Lower lobe of right lung (tissue), 2 donors: ENCODE data around the gene FMNL2. TPM values are rescaled to one million over a fixed set of nuclear protein-coding genes. Genes with fewer than 3 reads are reported as not detected.

Experiments
- ATAC-seq, 2 donors: fragments of 200-7000 bp; cut with Tn5 transposase; one replicate each; pipeline ENCODE4 v1.9.1; 2020 to 2022; ENCODE audit warnings: mild to moderate bottlenecking in 2 of 2, moderate library complexity in 2 of 2
- DNase-seq: peaks from one replicate; pipeline ENCODE4 v3.0.0-alpha.2; 2020
- H3K27ac ChIP-seq: fragments of 200-600 bp; one replicate; pipeline ENCODE4 v1.8.0; 2022
- H3K27me3 ChIP-seq: fragments of 200-600 bp; one replicate; pipeline ENCODE4 v1.8.0; 2022; ENCODE audit warnings: low read depth
- H3K36me3 ChIP-seq: fragments of 200-600 bp; one replicate; pipeline ENCODE4 v1.8.0; 2022; ENCODE audit warnings: mild to moderate bottlenecking
- H3K4me1 ChIP-seq: fragments of 200-600 bp; one replicate; pipeline ENCODE4 v1.8.0; 2022
- H3K4me3 ChIP-seq: fragments of 200-600 bp; one replicate; pipeline ENCODE4 v1.8.0; 2022; ENCODE audit warnings: mild to moderate bottlenecking
- H3K9me3 ChIP-seq: fragments of 200-600 bp; one replicate; pipeline ENCODE4 v1.8.0; 2022
- intact Hi-C: fragments of 100-400 bp; cut with DNase I; formaldehyde crosslinking; loops from one replicate; pipeline ENCODE4 v1.11.0; 2022
- total RNA-seq: library from RNA; stranded (reverse); fragmentation: NEBNext Ultra II Directional; extraction: Animal tissue kit (Norgen Biotek cat#: 25700); gene quantifications from one replicate; pipeline ENCODE4 v1.2.1, GENCODE V29; 2021
- TF ChIP-seq, protein P1 (sequence below): fragments of 200-600 bp; IDR thresholded peaks from one replicate; pipeline ENCODE4 v1.8.0; 2022; ENCODE audit warnings: antibody characterized with exemption, mild to moderate bottlenecking
- donor health status: DM: no; HTN: yes; CAD: no; lungs with severe emphysema.

The FMNL2 gene
- total RNA-seq, 1 donor from 2014 or later: 77.9 TPM

DNA sequence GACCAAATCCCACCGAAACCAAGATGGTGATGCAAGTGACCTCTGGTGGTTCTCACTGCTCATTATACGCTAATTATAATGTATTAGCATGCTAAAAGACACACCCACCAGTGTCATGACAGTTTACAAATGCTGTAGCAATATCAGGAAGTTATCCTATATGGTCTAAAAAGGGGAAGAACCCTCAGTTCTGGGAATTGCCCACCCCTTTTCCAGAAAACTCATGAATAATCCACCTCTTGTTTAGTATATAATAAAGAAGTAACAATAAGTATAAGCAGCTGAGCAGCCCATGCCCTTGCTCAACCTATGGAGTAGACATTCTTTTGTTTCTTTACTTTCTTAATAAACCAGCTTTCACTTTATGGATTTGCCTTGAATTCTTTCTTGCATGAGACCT is 31.0 kb upstream of the FMNL2 start:
- DNase-seq (no peak), ATAC-seq (no peak)
- Histone ChIP-seq H3K4me1 (no peaks in the 10 kb centered on the region), H3K36me3 (no peaks in the 10 kb centered on the region), H3K9me3 (no peaks in the 10 kb centered on the region), H3K27me3 (no peaks in the 10 kb centered on the region), H3K27ac (no peak overlapping the region), H3K4me3 (no peak overlapping the region)
- intact Hi-C loops: no loop called here
- TF ChIP-seq, protein P1, sequence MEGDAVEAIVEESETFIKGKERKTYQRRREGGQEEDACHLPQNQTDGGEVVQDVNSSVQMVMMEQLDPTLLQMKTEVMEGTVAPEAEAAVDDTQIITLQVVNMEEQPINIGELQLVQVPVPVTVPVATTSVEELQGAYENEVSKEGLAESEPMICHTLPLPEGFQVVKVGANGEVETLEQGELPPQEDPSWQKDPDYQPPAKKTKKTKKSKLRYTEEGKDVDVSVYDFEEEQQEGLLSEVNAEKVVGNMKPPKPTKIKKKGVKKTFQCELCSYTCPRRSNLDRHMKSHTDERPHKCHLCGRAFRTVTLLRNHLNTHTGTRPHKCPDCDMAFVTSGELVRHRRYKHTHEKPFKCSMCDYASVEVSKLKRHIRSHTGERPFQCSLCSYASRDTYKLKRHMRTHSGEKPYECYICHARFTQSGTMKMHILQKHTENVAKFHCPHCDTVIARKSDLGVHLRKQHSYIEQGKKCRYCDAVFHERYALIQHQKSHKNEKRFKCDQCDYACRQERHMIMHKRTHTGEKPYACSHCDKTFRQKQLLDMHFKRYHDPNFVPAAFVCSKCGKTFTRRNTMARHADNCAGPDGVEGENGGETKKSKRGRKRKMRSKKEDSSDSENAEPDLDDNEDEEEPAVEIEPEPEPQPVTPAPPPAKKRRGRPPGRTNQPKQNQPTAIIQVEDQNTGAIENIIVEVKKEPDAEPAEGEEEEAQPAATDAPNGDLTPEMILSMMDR: no peak

DNA sequence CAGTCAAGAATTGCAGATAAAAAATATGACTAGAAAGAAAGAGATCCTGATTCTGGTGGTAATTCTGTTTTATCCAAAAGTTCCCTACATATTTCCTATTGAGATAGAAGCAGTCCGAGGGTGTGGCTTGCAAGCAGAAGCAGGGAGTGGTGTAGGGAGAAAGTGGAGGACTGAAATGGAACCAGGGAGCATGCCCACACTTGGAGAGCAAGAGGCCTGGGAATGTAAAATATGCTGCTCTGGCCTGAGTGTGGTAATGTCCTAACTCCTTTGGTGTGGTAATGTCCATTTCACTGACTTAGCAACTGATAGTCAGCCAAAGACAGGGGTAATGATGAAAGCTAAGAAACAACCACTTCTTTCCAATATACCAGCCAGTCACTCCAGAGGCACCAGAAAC is 30.1 kb upstream of the FMNL2 start:
- no peaks in the 10 kb centered on the region for H3K36me3 ChIP-seq
- ATAC-seq (peak; percentile 53 to 62), DNase-seq (no peak)
- intact Hi-C loops: no loop called here
- H3K27ac ChIP-seq: no peak overlapping the region
- H3K4me3 ChIP-seq: no peak overlapping the region
- H3K9me3 ChIP-seq: no peaks in the 10 kb centered on the region
- TF ChIP-seq, protein P1: no peak
- H3K27me3 ChIP-seq: no peaks in the 10 kb centered on the region
- H3K4me1 ChIP-seq: no peaks in the 10 kb centered on the region

DNA sequence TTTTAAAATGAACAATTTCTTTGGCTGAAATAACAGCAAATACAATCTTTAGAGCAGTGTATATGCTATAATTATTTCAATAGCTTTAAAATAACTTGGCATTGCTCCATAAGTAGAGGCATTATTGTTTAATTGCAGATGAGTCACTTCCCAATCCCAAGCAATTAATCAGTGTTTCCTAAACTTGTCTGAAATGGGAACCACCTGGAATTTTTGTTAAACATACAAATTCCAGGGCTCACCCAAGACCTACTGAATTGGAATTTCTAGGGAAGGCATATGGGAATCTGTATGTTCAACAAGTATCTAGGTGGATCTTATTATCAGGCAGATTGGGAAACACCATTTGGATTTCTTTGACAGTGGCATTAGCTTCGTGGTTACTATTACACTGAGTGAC is 27.1 kb upstream of the FMNL2 start:
- Histone ChIP-seq H3K27me3 (no peaks in the 10 kb centered on the region), H3K9me3 (no peaks in the 10 kb centered on the region), H3K36me3 (no peaks in the 10 kb centered on the region), H3K27ac (no peak overlapping the region), H3K4me3 (no peak overlapping the region), H3K4me1 (no peaks in the 10 kb centered on the region)
- intact Hi-C loops: no loop called here
- TF ChIP-seq, protein P1: no peak
- no peak for DNase-seq
- no peak for ATAC-seq

DNA sequence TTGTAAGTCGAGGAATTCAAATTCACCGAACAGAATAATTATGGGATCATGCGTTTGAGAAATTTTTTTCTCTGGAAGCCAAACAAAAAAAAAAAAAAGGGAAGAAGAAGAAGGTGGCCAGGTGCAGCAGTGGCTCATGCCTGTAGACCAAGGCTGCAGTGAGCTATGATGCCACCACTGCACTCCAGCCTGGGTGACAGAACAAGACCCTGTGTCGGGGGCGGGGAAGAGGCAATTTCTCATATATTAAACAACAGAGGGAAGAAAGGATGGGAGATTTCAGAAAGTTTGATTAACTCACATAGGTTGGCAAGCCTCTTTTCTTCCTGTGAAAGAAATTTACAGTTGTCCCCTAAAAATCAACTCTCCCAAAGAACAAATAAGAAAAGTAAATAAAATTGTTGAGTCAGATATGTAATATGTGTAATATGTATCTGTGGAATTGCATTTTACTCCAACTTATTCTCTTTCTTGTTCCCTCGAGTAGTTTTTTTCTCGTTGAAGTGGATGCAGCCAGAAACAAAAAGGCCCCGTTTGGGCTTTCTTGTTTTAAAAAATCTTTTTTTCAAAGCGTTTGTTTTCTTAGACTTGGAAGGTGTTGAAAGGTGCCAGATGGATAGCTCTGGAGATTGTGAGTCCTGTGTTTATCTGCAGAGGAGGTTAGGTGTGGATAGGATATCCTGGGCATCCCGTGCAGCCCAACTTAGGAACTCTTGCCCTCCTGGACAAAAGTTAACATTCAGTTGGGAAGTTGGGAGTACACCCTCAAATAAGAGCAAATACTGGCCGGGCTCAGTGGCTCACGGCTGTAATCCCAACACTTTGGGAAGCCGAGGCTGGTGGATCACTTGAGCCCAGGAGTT is 25.4 kb upstream of the FMNL2 start:
- ATAC-seq (no peak), DNase-seq (no peak)
- no peak overlapping the region for H3K4me3 ChIP-seq
- H3K27me3 ChIP-seq: no peaks in the 10 kb centered on the region
- no peaks in the 10 kb centered on the region for H3K36me3 ChIP-seq
- TF ChIP-seq, protein P1: no peak
- no peaks in the 10 kb centered on the region for H3K4me1 ChIP-seq
- H3K9me3 ChIP-seq: no peaks in the 10 kb centered on the region
- intact Hi-C loops: no loop called here
- no peak overlapping the region for H3K27ac ChIP-seq

DNA sequence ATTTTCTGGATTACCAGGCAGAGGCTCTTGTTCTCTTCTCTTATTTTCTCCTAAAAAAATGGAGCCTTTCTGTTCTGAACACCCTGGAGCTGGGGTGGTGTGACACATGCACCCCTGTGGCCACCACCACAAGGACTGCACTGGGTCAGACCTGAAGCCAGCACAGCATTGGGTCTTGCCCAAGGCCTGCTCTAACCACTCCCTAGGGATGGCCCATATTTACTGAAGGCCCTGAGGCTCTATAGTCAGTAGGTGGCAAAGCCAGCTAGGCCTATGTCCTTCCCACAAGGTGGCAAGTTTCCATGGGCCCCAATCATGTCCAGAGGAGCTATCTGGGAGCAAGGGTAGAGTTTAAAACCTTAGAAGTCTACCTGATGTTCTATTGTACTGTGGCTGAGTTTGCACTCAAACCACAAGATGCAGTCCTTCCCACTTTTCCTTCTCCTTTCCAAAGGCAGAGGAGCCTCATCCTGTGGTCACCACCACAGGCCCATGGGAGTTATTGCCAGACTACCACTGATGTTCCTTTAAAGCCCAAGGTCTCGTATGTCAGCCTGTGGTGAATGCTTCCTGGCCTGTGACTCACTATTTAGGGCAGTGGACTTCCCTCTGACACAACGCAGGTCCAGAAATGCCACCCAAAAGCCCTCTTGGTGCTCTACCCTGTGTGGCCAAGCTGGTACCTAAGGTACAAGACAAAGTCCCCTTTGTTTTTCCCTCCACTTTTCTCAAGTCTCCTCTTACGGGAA is 15.0 kb upstream of the FMNL2 start:
- TF ChIP-seq, protein P1: no peak
- intact Hi-C loops: no loop called here
- no peaks in the 10 kb centered on the region for H3K27me3 ChIP-seq
- H3K4me3 ChIP-seq: no peak overlapping the region
- no peaks in the 10 kb centered on the region for H3K9me3 ChIP-seq
- no peaks in the 10 kb centered on the region for H3K4me1 ChIP-seq
- no peak for DNase-seq
- peak; percentile 65 to 78 for ATAC-seq
- H3K36me3 ChIP-seq: no peaks in the 10 kb centered on the region
- no peak overlapping the region for H3K27ac ChIP-seq
